Measurements from ENCODE around the gene CRAMP1. TPM values are rescaled to one million over a fixed set of nuclear protein-coding genes. Genes with fewer than 3 reads are reported as not detected.

The CRAMP1 gene
- total RNA-seq, 1 experiment from 2014 or later = 33.0 TPM

DNA sequence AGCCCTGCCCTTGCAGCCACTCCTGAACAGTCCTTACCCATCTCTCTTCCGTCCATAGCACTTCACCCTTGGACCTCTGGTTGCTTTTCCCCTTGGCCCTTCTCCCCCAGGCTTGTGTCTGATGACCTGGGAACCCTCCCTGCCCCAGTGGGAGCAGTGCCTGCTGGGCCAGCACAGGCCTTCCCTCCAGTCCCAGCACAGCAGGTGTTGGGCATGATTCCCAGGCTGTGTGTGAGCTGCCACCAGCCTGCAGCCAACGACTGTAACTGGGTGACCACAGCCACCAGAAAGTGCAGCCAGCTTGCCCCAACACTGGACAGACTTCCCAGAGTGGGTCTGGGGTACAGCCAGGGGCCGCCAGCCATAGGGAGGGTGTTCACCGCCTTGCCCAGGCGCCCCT, 30.0 kb downstream of the CRAMP1 start:
- no peak overlapping the region for H3K4me3 ChIP-seq (ENCODE audit: low read depth, low read length, poor library complexity, severe bottlenecking)
- H3K27ac ChIP-seq (ENCODE audit: low read depth, low read length, poor library complexity, severe bottlenecking) = no peak overlapping the region
- no peaks in the 10 kb centered on the region for H3K4me1 ChIP-seq (ENCODE audit: insufficient read depth, low read length, poor library complexity, severe bottlenecking)
- H3K36me3 ChIP-seq (ENCODE audit: insufficient read depth, low read length, poor library complexity, severe bottlenecking) = peaks cover 51% of the 10 kb centered on the region
- H3K9me3 ChIP-seq (ENCODE audit: low read depth, low read length, poor library complexity, severe bottlenecking) = no peaks in the 10 kb centered on the region
- DNase-seq (ENCODE audit: low spot score) = no peak
- ChIA-PET CTCF (no interaction called here), POLR2A (ENCODE audit: low non-redundant PET) (no interaction called here)
- intact Hi-C loops (cut with micrococcal nuclease; ENCODE audit: unreplicated experiment) = no loop called here
- no peak for TF ChIP-seq EZH2 (IDR thresholded peaks at IDR 0.05; ENCODE audit: borderline replicate concordance, low read depth, low read length, poor library complexity, severe bottlenecking)
- TF ChIP-seq, protein P1, sequence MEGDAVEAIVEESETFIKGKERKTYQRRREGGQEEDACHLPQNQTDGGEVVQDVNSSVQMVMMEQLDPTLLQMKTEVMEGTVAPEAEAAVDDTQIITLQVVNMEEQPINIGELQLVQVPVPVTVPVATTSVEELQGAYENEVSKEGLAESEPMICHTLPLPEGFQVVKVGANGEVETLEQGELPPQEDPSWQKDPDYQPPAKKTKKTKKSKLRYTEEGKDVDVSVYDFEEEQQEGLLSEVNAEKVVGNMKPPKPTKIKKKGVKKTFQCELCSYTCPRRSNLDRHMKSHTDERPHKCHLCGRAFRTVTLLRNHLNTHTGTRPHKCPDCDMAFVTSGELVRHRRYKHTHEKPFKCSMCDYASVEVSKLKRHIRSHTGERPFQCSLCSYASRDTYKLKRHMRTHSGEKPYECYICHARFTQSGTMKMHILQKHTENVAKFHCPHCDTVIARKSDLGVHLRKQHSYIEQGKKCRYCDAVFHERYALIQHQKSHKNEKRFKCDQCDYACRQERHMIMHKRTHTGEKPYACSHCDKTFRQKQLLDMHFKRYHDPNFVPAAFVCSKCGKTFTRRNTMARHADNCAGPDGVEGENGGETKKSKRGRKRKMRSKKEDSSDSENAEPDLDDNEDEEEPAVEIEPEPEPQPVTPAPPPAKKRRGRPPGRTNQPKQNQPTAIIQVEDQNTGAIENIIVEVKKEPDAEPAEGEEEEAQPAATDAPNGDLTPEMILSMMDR (conservative IDR thresholded peaks at IDR 0.05; ENCODE audit: low read depth, low read length) = no peak
- H3K27me3 ChIP-seq (replicated peaks; ENCODE audit: insufficient read depth, low read depth, low read length, poor library complexity) = no peaks in the 10 kb centered on the region
- no TSS peak for BruUV-seq (replicated peaks)

GRCh38 chr16:1642753-1643152, 30.6 kb downstream of the CRAMP1 start:
- Histone ChIP-seq H3K4me3 (ENCODE audit: low read depth, low read length, poor library complexity, severe bottlenecking) (no peak overlapping the region), H3K27ac (ENCODE audit: low read depth, low read length, poor library complexity, severe bottlenecking) (no peak overlapping the region), H3K36me3 (ENCODE audit: insufficient read depth, low read length, poor library complexity, severe bottlenecking) (peaks cover 51% of the 10 kb centered on the region), H3K9me3 (ENCODE audit: low read depth, low read length, poor library complexity, severe bottlenecking) (no peaks in the 10 kb centered on the region), H3K4me1 (ENCODE audit: insufficient read depth, low read length, poor library complexity, severe bottlenecking) (no peaks in the 10 kb centered on the region), H3K27me3 (replicated peaks; ENCODE audit: insufficient read depth, low read depth, low read length, poor library complexity) (no peaks in the 10 kb centered on the region)
- DNase-seq (ENCODE audit: low spot score) = no peak
- intact Hi-C loops (cut with micrococcal nuclease; ENCODE audit: unreplicated experiment) = no loop called here
- CTCF ChIA-PET = no interaction called here
- POLR2A ChIA-PET (ENCODE audit: low non-redundant PET) = no interaction called here
- no peak for TF ChIP-seq EZH2 (IDR thresholded peaks at IDR 0.05; ENCODE audit: borderline replicate concordance, low read depth, low read length, poor library complexity, severe bottlenecking)
- TF ChIP-seq, protein P1 (conservative IDR thresholded peaks at IDR 0.05; ENCODE audit: low read depth, low read length) = no peak
- no TSS peak for BruUV-seq (replicated peaks)

- POLR2A ChIA-PET (ENCODE audit: low non-redundant PET) = no interaction called here
- Histone ChIP-seq H3K36me3 (ENCODE audit: insufficient read depth, low read length, poor library complexity, severe bottlenecking) (peaks cover 44% of the 10 kb centered on the region), H3K9me3 (ENCODE audit: low read depth, low read length, poor library complexity, severe bottlenecking) (no peaks in the 10 kb centered on the region), H3K4me1 (ENCODE audit: insufficient read depth, low read length, poor library complexity, severe bottlenecking) (no peaks in the 10 kb centered on the region), H3K27me3 (replicated peaks; ENCODE audit: insufficient read depth, low read depth, low read length, poor library complexity) (no peaks in the 10 kb centered on the region), H3K27ac (ENCODE audit: low read depth, low read length, poor library complexity, severe bottlenecking) (no peak overlapping the region), H3K4me3 (ENCODE audit: low read depth, low read length, poor library complexity, severe bottlenecking) (no peak overlapping the region)
- no TSS peak for BruUV-seq (replicated peaks)
- TF ChIP-seq, protein P1 (conservative IDR thresholded peaks at IDR 0.05; ENCODE audit: low read depth, low read length) = no peak
- TF ChIP-seq EZH2 (IDR thresholded peaks at IDR 0.05; ENCODE audit: borderline replicate concordance, low read depth, low read length, poor library complexity, severe bottlenecking) = no peak
- CTCF ChIA-PET = no interaction called here
- no peak for DNase-seq (ENCODE audit: low spot score)
- intact Hi-C loops (cut with micrococcal nuclease; ENCODE audit: unreplicated experiment) = no loop called here
These were observed 31.4 kb downstream of the CRAMP1 start for GRCh38 chr16:1643521-1643920.

Data from A673 (cell line).